NCI-H1694 (cell line): Measurements from ENCODE around the gene PPM1N.

Source experiments
- DNase-seq: peaks from one replicate; lab custom pipeline; 2025; lab: John Stamatoyannopoulos, UW

Gene PPM1N

GRCh38 chr19:45471111-45471930 is 26.9 kb upstream of the PPM1N start:
- no peak for DNase-seq

GRCh38 chr19:45471931-45472562 is 26.2 kb upstream of the PPM1N start:
- DNase-seq, result no peak

- no peak for DNase-seq
These were observed 25.5 kb upstream of the PPM1N start for GRCh38 chr19:45472563-45473366.

GRCh38 chr19:45473367-45473681 is 24.9 kb upstream of the PPM1N start:
- no peak for DNase-seq

- DNase-seq, result no peak
These were observed 24.3 kb upstream of the PPM1N start for GRCh38 chr19:45473682-45474605.

- no peak for DNase-seq
These were observed 23.4 kb upstream of the PPM1N start for GRCh38 chr19:45474606-45475521.

GRCh38 chr19:45475537-45476291 is 22.5 kb upstream of the PPM1N start:
- no peak for DNase-seq

- DNase-seq, result no peak
These were observed 21.9 kb upstream of the PPM1N start for GRCh38 chr19:45476304-45476703.

GRCh38 chr19:45477186-45477585 is 21.1 kb upstream of the PPM1N start:
- DNase-seq, result no peak

- DNase-seq, result no peak
These were observed 20.4 kb upstream of the PPM1N start for GRCh38 chr19:45477713-45478453.

- peak; percentile 88 for DNase-seq
These were observed 19.6 kb upstream of the PPM1N start for GRCh38 chr19:45478454-45479238.

GRCh38 chr19:45483033-45483432 is 15.2 kb upstream of the PPM1N start:
- DNase-seq, result no peak

- no peak for DNase-seq
These were observed 13.8 kb upstream of the PPM1N start for GRCh38 chr19:45484273-45484945.

GRCh38 chr19:45485305-45486077 is 12.8 kb upstream of the PPM1N start:
- DNase-seq, result peak; percentile 96

- DNase-seq, result no peak
These were observed 9.5 kb upstream of the PPM1N start for GRCh38 chr19:45488708-45489107.

- no peak for DNase-seq
These were observed 8.9 kb upstream of the PPM1N start for GRCh38 chr19:45489216-45489855.
